Stomach (tissue), 9 donors: Measurements from ENCODE around the gene FAM222B. TPM values are rescaled to one million over a fixed set of nuclear protein-coding genes. Genes with fewer than 3 reads are reported as not detected.

Experiments used
- DNase-seq, 2 donors: peaks; one replicate each; pipeline versions ENCODE4 v3.0.0 to v3.0.0-alpha.2; 2013 to 2019
- H3K27ac ChIP-seq, 5 donors: fragments of 200-600 bp in 4 of 5; sonication (generic) in 4 of 5; one replicate each; pipeline ENCODE4 v1.5.1; 2013 to 2019; ENCODE audit warnings: mild to moderate bottlenecking in 1 of 5, moderate library complexity in 1 of 5
- H3K27me3 ChIP-seq, 3 donors: fragments of 200-600 bp; sonication (generic); one replicate each; pipeline ENCODE4 v1.5.1; 2017 to 2019; ENCODE audit warnings: mixed run types in 1 of 3
- H3K36me3 ChIP-seq, 4 donors: fragments of 200-600 bp; sonication (generic); 1 replicate in 3 of 4; 2 replicates in 1 of 4; pipeline ENCODE4 v1.5.1; 2016 to 2019
- H3K4me1 ChIP-seq, 4 donors: fragments of 200-600 bp; sonication (generic); one replicate each; pipeline ENCODE4 v1.5.1; 2016 to 2019
- H3K4me3 ChIP-seq, 4 donors: fragments of 200-600 bp; sonication (generic) in 3 of 4; one replicate each; pipeline ENCODE4 v1.5.1; 2016 to 2019; ENCODE audit warnings: mild to moderate bottlenecking in 1 of 4
- H3K9me3 ChIP-seq, 4 donors: fragments of 200-600 bp; sonication (generic); one replicate each; pipeline ENCODE4 v1.5.1; 2016 to 2019
- EP300 ChIP-seq: sonication (generic); formaldehyde crosslinking; IDR thresholded peaks from one replicate; pipeline ENCODE4 v1.6.1; 2017; ENCODE audit warnings: antibody characterized with exemption
- POLR2A ChIP-seq, 4 donors: fragments of 450-650 bp; IDR thresholded peaks; one replicate each; pipeline ENCODE4 v1.6.1; 2016; ENCODE audit warnings: antibody characterized with exemption in 4 of 4, control low read depth in 2 of 4, mild to moderate bottlenecking in 1 of 4, moderate library complexity in 1 of 4
- POLR2AphosphoS5 ChIP-seq, 3 donors: sonication (generic); formaldehyde crosslinking; IDR thresholded peaks; one replicate each; pipeline ENCODE4 v1.6.1; 2016; ENCODE audit warnings: antibody characterized with exemption in 3 of 3
- WGBS, 5 donors: extraction: QIAGEN DNeasy Blood & Tissue Kit in 3 of 5; methylation state at CpG; one replicate each; pipeline versions ENCODE4 v1.1.5 to v1.1.7; 2013 to 2018; 5-methylcytosine and 5-hydroxymethylcytosine counted together
- intact Hi-C: fragments of 100-400 bp; cut with DNase I; formaldehyde crosslinking; loops from one replicate; pipeline ENCODE4 v1.15.1; 2023; ENCODE audit warnings: low total_unique reads
- polyA plus RNA-seq, 3 donors: library from polyadenylated mRNA; stranded (reverse); fragments of 200-250 nt; gene quantifications; one replicate each; pipeline ENCODE4 v1.2.3, GENCODE V29; 2013
- total RNA-seq, 5 donors: library from RNA; depleted of rRNA; stranded (reverse); fragments of >200 nt; gene quantifications; one replicate each; pipeline versions ENCODE4 v1.1.0 to v1.2.3, GENCODE V29; 2014 to 2016
- TF ChIP-seq, protein P1 (sequence below), 7 experiments: fragments of 450-650 bp in 4 of 7; fragments of 200-600 bp in 3 of 7; sonication (generic) in 3 of 7; IDR thresholded peaks; one replicate each; pipeline ENCODE4 v1.5.1; 2016 to 2019; ENCODE audit warnings: antibody characterized with exemption in 7 of 7, control low read depth in 2 of 7, mild to moderate bottlenecking in 1 of 7
- donor health status: healthy with polysubstance abuse.
- donor health status: Bipolar disorder and iron deficiency.
- donor health status: healthy.

Gene FAM222B
- total and polyA plus RNA-seq, 8 donors, result 4.4 to 29.6 (median 8.6) TPM

DNA sequence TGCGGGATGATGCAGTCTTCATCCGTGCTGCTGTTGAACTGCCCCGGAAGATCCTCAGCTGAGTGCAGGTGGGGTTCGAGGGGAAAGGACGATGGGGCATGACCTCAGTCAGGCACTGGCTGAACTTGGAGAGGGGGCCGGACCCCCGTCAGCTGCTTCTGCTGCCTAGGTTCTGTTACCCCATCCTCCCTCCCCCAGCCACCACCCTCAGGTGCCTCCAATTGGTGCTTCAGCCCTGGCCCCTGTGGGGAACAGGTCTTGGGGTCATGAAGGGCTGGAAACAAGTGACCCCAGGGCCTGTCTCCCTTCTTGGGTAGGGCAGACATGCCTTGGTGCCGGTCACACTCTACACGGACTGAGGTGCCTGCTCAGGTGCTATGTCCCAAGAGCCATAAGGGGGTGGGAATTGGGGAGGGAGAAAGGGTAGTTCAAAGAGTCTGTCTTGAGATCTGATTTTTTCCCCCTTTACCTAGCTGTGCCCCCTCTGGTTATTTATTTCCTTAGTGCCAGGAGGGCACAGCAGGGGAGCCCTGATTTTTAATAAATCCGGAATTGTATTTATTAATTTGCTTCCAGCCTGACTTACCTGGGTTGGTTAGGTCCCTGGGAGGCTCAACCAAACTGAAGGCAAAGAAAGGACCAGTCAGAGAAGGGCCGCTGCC, 92.9 kb downstream of the FAM222B start:
- WGBS, 5 donors, result 32 to 52% (median 41%) methylated on average over 11 of the region's 11 CpGs
- no peaks in the 10 kb centered on the region for H3K9me3 ChIP-seq
- TF ChIP-seq POLR2A (IDR thresholded peaks at IDR 0.05) (no peak), POLR2AphosphoS5 (IDR thresholded peaks at IDR 0.05) (no peak)
- intact Hi-C loops, result no loop called here
- H3K27me3 ChIP-seq, result peaks cover 0 to 5% (median 0%) of the 10 kb centered on the region in 3 donors
- H3K4me3 ChIP-seq, result peak overlapping the region in 1 of 4 donors; percentile 82
- H3K4me1 ChIP-seq, result peaks cover 49 to 66% (median 64%) of the 10 kb centered on the region in 4 donors
- H3K36me3 ChIP-seq, result peaks cover 30 to 52% (median 40%) of the 10 kb centered on the region in 4 donors
- DNase-seq, result no peak
- peak overlapping the region; percentile 96 to 99 (median 98) for H3K27ac ChIP-seq

DNA sequence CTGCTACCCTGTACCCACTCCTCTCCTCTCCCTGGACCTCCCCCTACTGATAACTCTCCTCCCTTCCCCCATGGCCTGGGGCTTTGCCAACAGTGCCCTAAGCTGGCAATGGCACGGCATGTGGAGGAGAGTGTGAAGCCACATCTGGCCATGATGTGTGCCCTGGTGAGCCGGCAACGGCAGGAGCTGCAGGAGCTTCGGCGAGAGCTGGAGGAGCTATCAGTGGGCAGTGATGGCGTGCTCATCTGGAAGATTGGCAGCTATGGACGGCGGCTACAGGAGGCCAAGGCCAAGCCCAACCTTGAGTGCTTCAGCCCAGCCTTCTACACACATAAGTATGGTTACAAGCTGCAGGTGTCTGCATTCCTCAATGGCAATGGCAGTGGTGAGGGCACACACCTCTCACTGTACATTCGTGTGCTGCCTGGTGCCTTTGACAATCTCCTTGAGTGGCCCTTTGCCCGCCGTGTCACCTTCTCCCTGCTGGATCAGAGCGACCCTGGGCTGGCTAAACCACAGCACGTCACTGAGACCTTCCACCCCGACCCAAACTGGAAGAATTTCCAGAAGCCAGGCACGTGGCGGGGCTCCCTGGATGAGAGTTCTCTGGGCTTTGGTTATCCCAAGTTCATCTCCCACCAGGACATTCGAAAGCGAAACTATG, 93.6 kb downstream of the FAM222B start:
- Histone ChIP-seq H3K27ac (peak overlapping the region; percentile 96 to 99 (median 98)), H3K4me1 (peaks cover 49 to 72% (median 70%) of the 10 kb centered on the region in 4 donors), H3K4me3 (peak overlapping the region in 1 of 4 donors; percentile 82), H3K27me3 (peaks cover 0 to 5% (median 0%) of the 10 kb centered on the region in 3 donors), H3K36me3 (peaks cover 30 to 52% (median 40%) of the 10 kb centered on the region in 4 donors), H3K9me3 (no peaks in the 10 kb centered on the region)
- intact Hi-C loops, result no loop called here
- DNase-seq, result no peak
- no peak for TF ChIP-seq EP300
- TF ChIP-seq POLR2A (IDR thresholded peaks at IDR 0.05), result no peak
- TF ChIP-seq, protein P1, sequence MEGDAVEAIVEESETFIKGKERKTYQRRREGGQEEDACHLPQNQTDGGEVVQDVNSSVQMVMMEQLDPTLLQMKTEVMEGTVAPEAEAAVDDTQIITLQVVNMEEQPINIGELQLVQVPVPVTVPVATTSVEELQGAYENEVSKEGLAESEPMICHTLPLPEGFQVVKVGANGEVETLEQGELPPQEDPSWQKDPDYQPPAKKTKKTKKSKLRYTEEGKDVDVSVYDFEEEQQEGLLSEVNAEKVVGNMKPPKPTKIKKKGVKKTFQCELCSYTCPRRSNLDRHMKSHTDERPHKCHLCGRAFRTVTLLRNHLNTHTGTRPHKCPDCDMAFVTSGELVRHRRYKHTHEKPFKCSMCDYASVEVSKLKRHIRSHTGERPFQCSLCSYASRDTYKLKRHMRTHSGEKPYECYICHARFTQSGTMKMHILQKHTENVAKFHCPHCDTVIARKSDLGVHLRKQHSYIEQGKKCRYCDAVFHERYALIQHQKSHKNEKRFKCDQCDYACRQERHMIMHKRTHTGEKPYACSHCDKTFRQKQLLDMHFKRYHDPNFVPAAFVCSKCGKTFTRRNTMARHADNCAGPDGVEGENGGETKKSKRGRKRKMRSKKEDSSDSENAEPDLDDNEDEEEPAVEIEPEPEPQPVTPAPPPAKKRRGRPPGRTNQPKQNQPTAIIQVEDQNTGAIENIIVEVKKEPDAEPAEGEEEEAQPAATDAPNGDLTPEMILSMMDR (IDR thresholded peaks at IDR 0.05), result no peak
- no peak for TF ChIP-seq POLR2AphosphoS5 (IDR thresholded peaks at IDR 0.05)
- 35 to 63% (median 40%) methylated on average over 10 to 18 of the region's 18 CpGs for WGBS, 5 donors

DNA sequence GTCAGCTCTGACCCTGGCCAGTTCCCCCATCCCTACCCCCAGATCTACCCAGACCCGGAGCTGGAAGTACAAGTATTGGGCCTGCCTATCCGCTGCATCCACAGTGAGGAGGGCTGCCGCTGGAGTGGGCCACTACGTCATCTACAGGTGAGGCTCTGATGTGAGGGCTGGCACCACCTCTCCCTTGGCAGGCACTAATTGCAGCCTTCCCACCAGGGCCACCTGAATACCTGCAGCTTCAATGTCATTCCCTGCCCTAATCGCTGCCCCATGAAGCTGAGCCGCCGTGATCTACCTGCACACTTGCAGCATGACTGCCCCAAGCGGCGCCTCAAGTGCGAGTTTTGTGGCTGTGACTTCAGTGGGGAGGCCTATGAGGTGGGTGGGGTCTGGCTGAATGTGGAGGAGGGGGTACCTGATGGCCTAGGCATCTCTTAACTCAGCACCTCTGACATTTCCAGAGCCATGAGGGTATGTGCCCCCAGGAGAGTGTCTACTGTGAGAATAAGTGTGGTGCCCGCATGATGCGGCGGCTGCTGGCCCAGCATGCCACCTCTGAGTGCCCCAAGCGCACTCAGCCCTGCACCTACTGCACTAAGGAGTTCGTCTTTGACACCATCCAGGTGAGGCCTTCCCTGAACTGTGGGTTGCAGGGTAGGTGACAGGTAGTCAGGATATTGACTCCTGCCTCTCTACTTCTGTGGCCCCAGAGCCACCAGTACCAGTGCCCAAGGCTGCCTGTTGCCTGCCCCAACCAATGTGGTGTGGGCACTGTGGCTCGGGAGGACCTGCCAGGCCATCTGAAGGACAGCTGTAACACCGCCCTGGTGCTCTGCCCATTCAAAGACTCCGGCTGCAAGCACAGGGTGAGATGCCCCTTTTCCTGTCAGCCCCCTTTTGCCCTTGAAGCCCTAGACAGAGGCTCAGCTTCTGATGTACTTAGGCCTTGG, 94.5 kb downstream of the FAM222B start:
- TF ChIP-seq, protein P1 (IDR thresholded peaks at IDR 0.05), result no peak

DNA sequence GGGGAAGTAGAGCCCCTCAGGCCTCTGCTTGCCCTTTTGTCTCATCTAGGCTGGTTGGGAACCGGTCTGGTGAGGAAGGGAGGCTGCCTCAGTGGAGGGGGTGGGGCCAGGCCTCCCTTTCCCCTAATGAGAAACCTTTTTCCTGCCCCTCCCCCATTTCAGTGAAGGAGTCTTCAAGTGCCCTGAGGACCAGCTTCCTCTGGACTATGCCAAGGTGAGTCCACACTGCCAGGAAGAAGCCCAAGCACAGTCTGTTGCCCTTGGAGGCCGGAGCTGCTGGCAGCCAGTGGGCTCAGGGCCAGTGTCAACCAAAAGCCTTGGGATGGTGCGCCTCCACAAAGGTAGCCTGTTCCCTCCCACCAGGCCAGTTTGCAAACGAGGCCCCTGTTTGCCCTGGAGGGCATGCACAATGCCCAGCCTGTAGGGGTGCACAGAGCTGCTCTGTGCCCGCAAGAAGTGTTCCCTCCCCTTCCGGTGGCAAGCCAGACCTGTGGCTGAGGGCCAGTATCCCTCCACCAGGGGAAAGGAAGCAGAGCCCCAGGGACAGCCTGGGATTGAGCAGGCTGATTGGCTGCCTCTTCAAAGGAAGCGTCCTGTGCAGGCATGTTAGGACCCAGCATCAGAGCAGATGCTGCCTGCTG, 95.4 kb downstream of the FAM222B start:
- TF ChIP-seq POLR2AphosphoS5 (IDR thresholded peaks at IDR 0.05), result peak; percentile 37 to 80 (median 78)
- TF ChIP-seq POLR2A (IDR thresholded peaks at IDR 0.05), result no peak
- 19 to 65% (median 33%) methylated on average over 2 to 7 of the region's 7 CpGs for WGBS, 5 donors
- Histone ChIP-seq H3K27ac (peak overlapping the region; percentile 96 to 99 (median 98)), H3K27me3 (peaks cover 0 to 5% (median 0%) of the 10 kb centered on the region in 3 donors), H3K4me1 (peaks cover 61 to 88% (median 85%) of the 10 kb centered on the region in 4 donors), H3K36me3 (peaks cover 27 to 46% (median 34%) of the 10 kb centered on the region in 4 donors), H3K9me3 (no peaks in the 10 kb centered on the region), H3K4me3 (peak overlapping the region; percentile 12 to 89 (median 80))
- intact Hi-C loops, result no loop called here
- DNase-seq, result peak; percentile 90 to 91

More for the DNA sequence above, 94.5 kb downstream of the FAM222B start:
- Histone ChIP-seq H3K4me3 (peak overlapping the region in 2 of 4 donors; percentile 12 to 82), H3K4me1 (peaks cover 54 to 78% (median 76%) of the 10 kb centered on the region in 4 donors), H3K9me3 (no peaks in the 10 kb centered on the region), H3K27ac (peak overlapping the region; percentile 96 to 99 (median 98)), H3K27me3 (peaks cover 0 to 5% (median 0%) of the 10 kb centered on the region in 3 donors), H3K36me3 (peaks cover 30 to 52% (median 40%) of the 10 kb centered on the region in 4 donors)
- no peak for DNase-seq
- 35 to 76% (median 49%) methylated on average over 14 to 18 of the region's 18 CpGs for WGBS, 5 donors
- intact Hi-C loops, result no loop called here
